ENCODE measurements around the gene ZNF548.
A peak's percentile ranks its signal among the peaks of the same experiment; 100 is the strongest.

ZNF548 gene

GRCh38 chr19:57398868-57399267, 9.2 kb downstream of the ZNF548 start:
- Histone ChIP-seq H3K4me1 (ENCODE audit: control insufficient read depth, insufficient read depth, low read length) (no peaks in the 10 kb centered on the region), H3K9ac (ENCODE audit: low read length in 2 of 2) (no peak overlapping the region), H3K36me3 (ENCODE audit: control insufficient read depth in 2 of 2, insufficient read depth in 2 of 2, low read length in 2 of 2) (peaks cover 50 to 56% of the 10 kb centered on the region in 2 donors), H3K27ac (ENCODE audit: low read length) (no peak overlapping the region), H3K9me3 (ENCODE audit: control insufficient read depth in 2 of 2, low read length in 2 of 2) (peaks cover 19 to 22% of the 10 kb centered on the region in 2 donors), H3K27me3 (ENCODE audit: control insufficient read depth in 1 of 2, insufficient read depth in 2 of 2, low read length in 2 of 2) (no peaks in the 10 kb centered on the region), H3K4me3 (ENCODE audit: low read length in 2 of 2) (no peak overlapping the region)

- Histone ChIP-seq H3K27me3 (ENCODE audit: control insufficient read depth in 1 of 2, insufficient read depth in 2 of 2, low read length in 2 of 2) (no peaks in the 10 kb centered on the region), H3K4me3 (ENCODE audit: low read length in 2 of 2) (no peak overlapping the region), H3K4me1 (ENCODE audit: control insufficient read depth, insufficient read depth, low read length) (no peaks in the 10 kb centered on the region), H3K9me3 (ENCODE audit: control insufficient read depth in 2 of 2, low read length in 2 of 2) (peaks cover 0 to 7% of the 10 kb centered on the region in 2 donors), H3K27ac (ENCODE audit: low read length) (no peak overlapping the region), H3K36me3 (ENCODE audit: control insufficient read depth in 2 of 2, insufficient read depth in 2 of 2, low read length in 2 of 2) (peaks cover 13 to 20% of the 10 kb centered on the region in 2 donors), H3K9ac (ENCODE audit: low read length in 2 of 2) (no peak overlapping the region)
Measured at GRCh38 chr19:57403737-57404563, 14.3 kb downstream of the ZNF548 start.

GRCh38 chr19:57406516-57407123, 17.0 kb downstream of the ZNF548 start:
- H3K4me1 ChIP-seq (ENCODE audit: control insufficient read depth, insufficient read depth, low read length) = peaks cover 9% of the 10 kb centered on the region
- no peak overlapping the region for H3K9ac ChIP-seq (ENCODE audit: low read length in 2 of 2)
- no peaks in the 10 kb centered on the region for H3K27me3 ChIP-seq (ENCODE audit: control insufficient read depth in 1 of 2, insufficient read depth in 2 of 2, low read length in 2 of 2)
- H3K36me3 ChIP-seq (ENCODE audit: control insufficient read depth in 2 of 2, insufficient read depth in 2 of 2, low read length in 2 of 2) = peaks cover 0 to 9% of the 10 kb centered on the region in 2 donors
- no peaks in the 10 kb centered on the region for H3K9me3 ChIP-seq (ENCODE audit: control insufficient read depth in 2 of 2, low read length in 2 of 2)
- H3K4me3 ChIP-seq (ENCODE audit: low read length in 2 of 2) = no peak overlapping the region
- no peak overlapping the region for H3K27ac ChIP-seq (ENCODE audit: low read length)

GRCh38 chr19:57410877-57411671, 21.4 kb downstream of the ZNF548 start, which contains the start of gene ZNF17:
ZNF17 (plus strand) TSS chr19:57411161; CDS start chr19:57413616, 2,455 bp downstream.
- Histone ChIP-seq H3K36me3 (ENCODE audit: control insufficient read depth in 2 of 2, insufficient read depth in 2 of 2, low read length in 2 of 2) (peaks cover 13 to 18% of the 10 kb centered on the region in 2 donors), H3K9ac (ENCODE audit: low read length in 2 of 2) (peak within 1 kb of the TSS; percentile 86 to 90), H3K4me1 (ENCODE audit: control insufficient read depth, insufficient read depth, low read length) (peaks cover 18% of the 10 kb centered on the region), H3K4me3 (ENCODE audit: low read length in 2 of 2) (peak within 1 kb of the TSS; percentile 94 to 97), H3K27ac (ENCODE audit: low read length) (peak within 1 kb of the TSS; percentile 62), H3K9me3 (ENCODE audit: control insufficient read depth in 2 of 2, low read length in 2 of 2) (peaks cover 0 to 9% of the 10 kb centered on the region in 2 donors), H3K27me3 (ENCODE audit: control insufficient read depth in 1 of 2, insufficient read depth in 2 of 2, low read length in 2 of 2) (no peaks in the 10 kb centered on the region)

- Histone ChIP-seq H3K4me3 (ENCODE audit: low read length in 2 of 2) (no peak overlapping the region), H3K9me3 (ENCODE audit: control insufficient read depth in 2 of 2, low read length in 2 of 2) (peaks cover 27 to 34% of the 10 kb centered on the region in 2 donors), H3K4me1 (ENCODE audit: control insufficient read depth, insufficient read depth, low read length) (no peaks in the 10 kb centered on the region), H3K9ac (ENCODE audit: low read length in 2 of 2) (no peak overlapping the region), H3K27ac (ENCODE audit: low read length) (no peak overlapping the region), H3K27me3 (ENCODE audit: control insufficient read depth in 1 of 2, insufficient read depth in 2 of 2, low read length in 2 of 2) (no peaks in the 10 kb centered on the region), H3K36me3 (ENCODE audit: control insufficient read depth in 2 of 2, insufficient read depth in 2 of 2, low read length in 2 of 2) (peaks cover 54 to 63% of the 10 kb centered on the region in 2 donors)
Measured at GRCh38 chr19:57419439-57419838, 29.8 kb downstream of the ZNF548 start.

GRCh38 chr19:57421037-57421436, 31.4 kb downstream of the ZNF548 start:
- Histone ChIP-seq H3K4me1 (ENCODE audit: control insufficient read depth, insufficient read depth, low read length) (no peaks in the 10 kb centered on the region), H3K9me3 (ENCODE audit: control insufficient read depth in 2 of 2, low read length in 2 of 2) (peaks cover 25 to 27% of the 10 kb centered on the region in 2 donors), H3K4me3 (ENCODE audit: low read length in 2 of 2) (peak overlapping the region in 1 of 2 donors; percentile 17), H3K27me3 (ENCODE audit: control insufficient read depth in 1 of 2, insufficient read depth in 2 of 2, low read length in 2 of 2) (no peaks in the 10 kb centered on the region), H3K9ac (ENCODE audit: low read length in 2 of 2) (no peak overlapping the region), H3K36me3 (ENCODE audit: control insufficient read depth in 2 of 2, insufficient read depth in 2 of 2, low read length in 2 of 2) (peaks cover 46 to 51% of the 10 kb centered on the region in 2 donors), H3K27ac (ENCODE audit: low read length) (no peak overlapping the region)

- Histone ChIP-seq H3K9me3 (ENCODE audit: control insufficient read depth in 2 of 2, low read length in 2 of 2) (no peaks in the 10 kb centered on the region), H3K9ac (ENCODE audit: low read length in 2 of 2) (peak overlapping the region; percentile 64 to 74), H3K36me3 (ENCODE audit: control insufficient read depth in 2 of 2, insufficient read depth in 2 of 2, low read length in 2 of 2) (peaks cover 4 to 7% of the 10 kb centered on the region in 2 donors), H3K27me3 (ENCODE audit: control insufficient read depth in 1 of 2, insufficient read depth in 2 of 2, low read length in 2 of 2) (no peaks in the 10 kb centered on the region), H3K27ac (ENCODE audit: low read length) (no peak overlapping the region), H3K4me3 (ENCODE audit: low read length in 2 of 2) (peak overlapping the region; percentile 67 to 92), H3K4me1 (ENCODE audit: control insufficient read depth, insufficient read depth, low read length) (peaks cover 16% of the 10 kb centered on the region)
Measured at GRCh38 chr19:57434386-57435061, 44.9 kb downstream of the ZNF548 start.

GRCh38 chr19:57435062-57435978, 45.7 kb downstream of the ZNF548 start, which contains the start of gene ZNF749:
ZNF749 (plus strand) TSS chr19:57435325; CDS start chr19:57435579, 254 bp downstream.
- no peak within 1 kb of the TSS for H3K27ac ChIP-seq (ENCODE audit: low read length)

GRCh38 chr19:57436417-57436816, 46.8 kb downstream of the ZNF548 start:
- no peak overlapping the region for H3K27ac ChIP-seq (ENCODE audit: low read length)
- H3K4me3 ChIP-seq (ENCODE audit: low read length in 2 of 2) = peak overlapping the region; percentile 67 to 92
- no peaks in the 10 kb centered on the region for H3K27me3 ChIP-seq (ENCODE audit: control insufficient read depth in 1 of 2, insufficient read depth in 2 of 2, low read length in 2 of 2)
- peaks cover 16% of the 10 kb centered on the region for H3K4me1 ChIP-seq (ENCODE audit: control insufficient read depth, insufficient read depth, low read length)
- peak overlapping the region in 1 of 2 donors; percentile 74 for H3K9ac ChIP-seq (ENCODE audit: low read length in 2 of 2)
- H3K36me3 ChIP-seq (ENCODE audit: control insufficient read depth in 2 of 2, insufficient read depth in 2 of 2, low read length in 2 of 2) = peaks cover 7 to 8% of the 10 kb centered on the region in 2 donors
- H3K9me3 ChIP-seq (ENCODE audit: control insufficient read depth in 2 of 2, low read length in 2 of 2) = peaks cover 0 to 3% of the 10 kb centered on the region in 2 donors

More at GRCh38 chr19:57435062-57435978, 45.7 kb downstream of the ZNF548 start, which contains the start of gene ZNF749:
- Histone ChIP-seq H3K9me3 (ENCODE audit: control insufficient read depth in 2 of 2, low read length in 2 of 2) (peaks cover 0 to 3% of the 10 kb centered on the region in 2 donors), H3K36me3 (ENCODE audit: control insufficient read depth in 2 of 2, insufficient read depth in 2 of 2, low read length in 2 of 2) (peaks cover 7 to 8% of the 10 kb centered on the region in 2 donors), H3K9ac (ENCODE audit: low read length in 2 of 2) (peak within 1 kb of the TSS; percentile 74 to 80), H3K4me3 (ENCODE audit: low read length in 2 of 2) (peak within 1 kb of the TSS; percentile 67 to 92), H3K27me3 (ENCODE audit: control insufficient read depth in 1 of 2, insufficient read depth in 2 of 2, low read length in 2 of 2) (no peaks in the 10 kb centered on the region), H3K4me1 (ENCODE audit: control insufficient read depth, insufficient read depth, low read length) (peaks cover 16% of the 10 kb centered on the region)

Data from stomach smooth muscle (tissue), 2 donors.